ENCODE results near the gene PRKCD.

Gene PRKCD

DNA sequence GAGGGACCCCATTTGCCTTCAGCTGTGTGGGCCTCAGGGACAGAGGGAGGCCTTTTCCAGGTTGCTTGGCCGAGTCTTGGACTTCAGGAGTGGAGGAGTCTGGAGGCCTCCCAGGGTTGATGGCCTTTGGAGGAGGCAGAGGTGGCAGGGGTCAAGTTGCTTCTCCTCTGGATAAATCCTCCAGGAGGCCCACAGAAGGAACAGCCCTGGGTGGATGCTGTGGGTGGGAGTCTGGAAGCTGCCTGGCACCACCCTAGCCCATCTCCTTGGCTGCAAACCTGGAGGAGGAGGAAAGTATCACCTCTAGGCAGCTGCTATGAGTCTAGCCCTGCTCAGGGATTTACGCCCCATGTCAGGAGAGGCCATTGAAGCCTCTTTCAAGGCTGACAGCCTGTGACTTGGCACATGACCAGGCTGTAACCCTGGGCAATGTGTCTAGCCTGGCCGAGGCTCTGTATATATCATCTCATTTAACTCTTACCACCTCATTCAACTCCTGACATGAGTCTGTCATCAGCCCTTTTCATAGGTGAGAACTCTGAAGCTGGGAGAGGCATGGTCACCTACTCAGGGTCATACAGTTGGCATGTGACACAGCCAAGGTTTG lies 2.9 kb upstream of the PRKCD start:
- no peak overlapping the region for H3K4me3 ChIP-seq (ENCODE audit: low read depth, low read length)
- TF ChIP-seq, protein P1, sequence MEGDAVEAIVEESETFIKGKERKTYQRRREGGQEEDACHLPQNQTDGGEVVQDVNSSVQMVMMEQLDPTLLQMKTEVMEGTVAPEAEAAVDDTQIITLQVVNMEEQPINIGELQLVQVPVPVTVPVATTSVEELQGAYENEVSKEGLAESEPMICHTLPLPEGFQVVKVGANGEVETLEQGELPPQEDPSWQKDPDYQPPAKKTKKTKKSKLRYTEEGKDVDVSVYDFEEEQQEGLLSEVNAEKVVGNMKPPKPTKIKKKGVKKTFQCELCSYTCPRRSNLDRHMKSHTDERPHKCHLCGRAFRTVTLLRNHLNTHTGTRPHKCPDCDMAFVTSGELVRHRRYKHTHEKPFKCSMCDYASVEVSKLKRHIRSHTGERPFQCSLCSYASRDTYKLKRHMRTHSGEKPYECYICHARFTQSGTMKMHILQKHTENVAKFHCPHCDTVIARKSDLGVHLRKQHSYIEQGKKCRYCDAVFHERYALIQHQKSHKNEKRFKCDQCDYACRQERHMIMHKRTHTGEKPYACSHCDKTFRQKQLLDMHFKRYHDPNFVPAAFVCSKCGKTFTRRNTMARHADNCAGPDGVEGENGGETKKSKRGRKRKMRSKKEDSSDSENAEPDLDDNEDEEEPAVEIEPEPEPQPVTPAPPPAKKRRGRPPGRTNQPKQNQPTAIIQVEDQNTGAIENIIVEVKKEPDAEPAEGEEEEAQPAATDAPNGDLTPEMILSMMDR (IDR thresholded peaks at IDR 0.05; ENCODE audit: low read depth, low read length): no peak

DNA sequence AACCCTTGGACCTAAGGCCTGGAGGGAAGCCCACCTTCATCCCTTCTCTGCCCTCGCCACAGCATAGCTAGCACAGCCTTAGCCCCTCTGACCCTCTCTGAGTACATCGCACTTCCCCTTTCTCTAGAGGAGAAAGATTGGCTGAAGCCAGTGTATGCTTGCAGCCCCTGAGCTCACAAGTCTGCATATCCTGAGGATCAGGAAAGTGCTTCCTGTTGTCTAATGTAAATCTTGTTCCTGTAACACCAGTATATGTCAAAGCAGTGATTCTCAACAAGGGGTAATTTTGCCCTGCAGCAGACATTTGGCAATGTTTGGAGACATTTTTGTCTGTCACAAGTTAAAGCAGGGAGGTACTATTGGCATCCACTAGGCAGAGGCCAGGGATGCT lies 2.2 kb upstream of the PRKCD start:
- no peak overlapping the region for H3K4me3 ChIP-seq (ENCODE audit: low read depth, low read length)
- TF ChIP-seq, protein P1 (IDR thresholded peaks at IDR 0.05; ENCODE audit: low read depth, low read length): no peak

DNA sequence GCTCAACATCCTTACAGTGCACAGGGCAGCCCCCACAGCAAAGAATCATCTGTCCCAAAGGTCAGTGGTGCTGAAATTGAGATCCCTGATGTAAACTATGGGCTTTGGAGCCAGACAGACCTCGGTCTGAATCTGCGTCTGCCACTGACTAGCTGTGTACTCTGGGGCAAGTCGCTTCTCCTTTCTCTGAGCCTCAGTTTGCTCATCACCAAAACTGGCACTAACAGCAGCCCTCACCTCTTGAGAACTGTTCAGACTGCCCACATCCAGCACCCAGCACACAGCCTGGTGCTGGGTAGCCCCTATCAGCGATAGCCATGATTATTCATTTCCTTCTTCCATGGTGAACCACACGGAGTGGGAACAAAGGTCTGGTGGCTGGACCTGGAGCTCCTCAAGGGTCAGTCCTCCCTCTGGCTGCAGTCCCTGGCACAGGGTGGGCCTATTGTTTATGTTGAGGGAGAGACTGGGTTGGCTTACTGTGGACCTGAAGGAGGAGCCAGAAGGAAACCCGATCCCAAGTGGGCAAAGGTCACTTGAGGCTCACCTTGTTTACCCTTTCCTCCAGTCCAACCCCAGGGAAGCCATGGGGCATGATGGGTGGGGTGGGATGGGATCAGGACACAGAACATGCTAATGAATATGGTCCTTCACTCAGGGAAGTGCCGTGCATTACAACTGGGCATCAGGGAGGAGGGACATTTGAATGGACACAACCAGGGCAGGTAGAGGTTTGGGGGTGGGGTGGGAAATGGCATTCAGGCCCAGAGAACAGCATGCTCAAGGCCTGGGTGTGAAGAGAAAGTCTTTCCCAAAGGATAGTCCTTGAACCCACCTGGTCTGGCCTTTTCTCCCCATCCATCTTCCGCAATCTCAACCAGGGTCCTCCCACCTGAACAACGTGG lies 1.6 kb upstream of the PRKCD start:
- H3K4me3 ChIP-seq (ENCODE audit: low read depth, low read length): peak overlapping the region; percentile 88; the same call in 1 of the 2 replicates
- TF ChIP-seq, protein P1 (IDR thresholded peaks at IDR 0.05; ENCODE audit: low read depth, low read length): no peak

DNA sequence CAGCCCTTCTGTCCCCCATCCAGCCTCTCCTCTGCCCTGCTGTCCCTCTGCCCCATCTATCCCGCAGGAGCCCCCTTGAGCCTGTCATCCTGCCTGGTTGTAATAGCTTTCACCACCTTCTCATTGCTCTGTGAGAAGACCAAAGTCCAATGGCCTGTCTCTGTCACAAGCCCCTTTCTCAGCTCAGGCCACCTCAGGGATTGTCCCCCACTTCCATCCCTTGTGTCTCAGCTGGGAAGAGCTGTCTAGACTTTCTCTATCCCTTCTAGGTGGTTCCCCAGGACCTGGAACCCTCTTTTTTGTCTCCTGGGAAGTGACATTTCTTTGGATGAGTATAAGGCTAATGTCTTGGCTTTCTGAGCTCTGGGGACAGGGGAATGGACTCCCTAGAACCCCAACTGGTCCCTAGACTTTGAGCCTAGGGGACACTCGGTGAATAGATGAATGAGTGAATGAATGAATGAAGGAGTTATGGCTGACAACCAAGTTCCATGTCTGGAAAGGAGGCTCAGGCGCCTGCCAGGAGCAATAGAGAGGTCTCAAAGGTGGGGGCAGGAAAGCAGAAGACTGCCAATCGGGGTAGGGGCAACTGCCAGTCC lies 849 bp upstream of the PRKCD start:
- TF ChIP-seq, protein P1 (IDR thresholded peaks at IDR 0.05; ENCODE audit: low read depth, low read length): no peak
- peak overlapping the region; percentile 88 for H3K4me3 ChIP-seq (ENCODE audit: low read depth, low read length)

DNA sequence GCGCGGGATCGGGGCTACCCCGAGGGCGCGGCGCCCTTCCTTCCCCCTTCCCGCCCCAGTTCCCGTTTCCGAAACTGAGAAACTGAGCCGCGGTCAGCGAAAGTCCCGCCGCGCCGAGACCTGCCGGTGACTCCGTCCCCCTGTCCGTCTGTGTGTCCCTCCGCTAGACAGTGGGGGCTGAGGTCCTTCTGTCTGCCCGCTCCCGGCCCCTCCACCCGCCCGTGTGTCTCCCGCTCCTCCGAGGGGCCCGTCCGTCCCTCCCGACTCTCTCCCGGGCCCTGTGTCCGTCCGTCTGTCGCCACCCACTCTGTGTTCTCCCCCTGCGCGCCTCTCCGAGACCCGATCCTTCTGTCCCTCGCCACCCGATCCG lies 426 bp downstream of the PRKCD start:
- H3K4me3 ChIP-seq (ENCODE audit: low read depth, low read length): peak overlapping the region; percentile 88
- TF ChIP-seq, protein P1 (IDR thresholded peaks at IDR 0.05; ENCODE audit: low read depth, low read length): no peak

DNA sequence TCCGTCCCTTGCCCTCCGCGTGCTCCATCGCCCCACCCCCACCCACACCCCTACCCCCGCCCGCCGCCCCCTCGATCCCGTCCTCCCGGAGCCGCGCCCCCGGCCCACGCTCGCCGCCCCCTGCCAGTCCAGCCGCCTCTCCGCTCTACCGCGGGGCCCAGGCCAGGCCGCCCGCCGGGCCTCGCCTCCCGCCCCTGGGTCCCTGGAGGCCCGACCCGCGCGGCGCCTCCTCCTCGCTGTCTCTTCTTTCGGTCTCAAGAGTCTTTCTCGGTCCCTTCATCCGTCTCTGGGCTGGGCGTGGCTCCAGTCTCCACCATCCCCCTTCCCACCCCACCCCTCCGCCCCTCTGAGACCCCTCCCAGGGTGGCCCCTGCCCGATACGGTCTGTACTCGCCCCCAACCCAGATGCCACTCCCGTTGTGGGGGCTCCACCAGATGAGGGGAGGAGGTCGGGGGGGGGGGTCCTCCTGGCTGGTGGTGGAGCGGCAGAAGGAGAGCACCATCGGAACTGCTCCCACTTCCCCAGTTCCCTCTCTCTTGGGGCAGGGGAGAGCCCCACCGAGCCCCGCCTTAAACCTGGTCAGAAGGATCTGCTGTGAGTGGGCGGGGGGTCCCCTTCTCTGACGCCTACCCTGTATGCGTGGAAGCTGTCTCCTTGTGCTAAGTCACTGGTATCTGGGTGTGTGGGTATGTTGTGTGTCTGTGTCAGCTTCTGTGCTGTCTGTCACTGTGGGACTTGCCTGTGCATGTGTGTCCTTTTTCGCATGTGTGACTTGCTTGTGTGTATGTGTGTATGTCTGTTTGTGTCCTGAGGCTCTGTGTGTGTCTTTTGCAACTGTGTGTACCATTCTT lies 1.0 kb downstream of the PRKCD start:
- TF ChIP-seq, protein P1 (IDR thresholded peaks at IDR 0.05; ENCODE audit: low read depth, low read length): no peak
- H3K4me3 ChIP-seq (ENCODE audit: low read depth, low read length): peak overlapping the region; percentile 88

Data from WI38 (cell line).